Activated T-helper 1 cell treated with anti-CD3 and anti-CD28 coated beads, Interleukin-12 subunit alpha, Interleukin-12 subunit beta, Interleukin-2, Interleukin-4 antibody, amounts not matched to agents 30 ng/mL and 10 ng/mL and 1 ng/mL, durations not matched to agents 14 hours and 24 hours and 36 hours (primary cell): Measurements from ENCODE around the gene TMEM259. TPM values are rescaled to one million over a fixed set of nuclear protein-coding genes. Genes with fewer than 3 reads are reported as not detected.

Experiments used
- DNase-seq: peaks from one replicate; pipeline ENCODE4 v3.0.0; 2021; ENCODE audit warnings: low spot score
- H3K27ac Mint-ChIP-seq: one replicate; pipeline ENCODE4 v1.8.0; 2021; ENCODE audit warnings: mild to moderate bottlenecking, mixed read lengths
- H3K27me3 Mint-ChIP-seq: one replicate; pipeline ENCODE4 v1.8.0; 2022; ENCODE audit warnings: mild to moderate bottlenecking, moderate library complexity, mixed read lengths; ENCODE audit not compliant: insufficient read depth
- H3K36me3 Mint-ChIP-seq: one replicate; pipeline ENCODE4 v1.8.0; 2021; ENCODE audit warnings: low read depth, mixed read lengths
- H3K4me1 Mint-ChIP-seq: one replicate; pipeline ENCODE4 v1.8.0; 2021; ENCODE audit warnings: low read depth, mixed read lengths
- H3K4me3 Mint-ChIP-seq: one replicate; pipeline ENCODE4 v1.8.0; 2021; ENCODE audit warnings: mild to moderate bottlenecking, moderate library complexity, mixed read lengths
- H3K9me3 Mint-ChIP-seq: one replicate; pipeline ENCODE4 v1.8.0; 2021; ENCODE audit warnings: mixed read lengths
- intact Hi-C: fragments of 100-400 bp; cut with micrococcal nuclease; formaldehyde crosslinking; loops from one replicate; pipeline ENCODE4 v1.15.1; 2024
- total RNA-seq: library from RNA; stranded (reverse); gene quantifications from 2 replicates; pipeline ENCODE4 v1.2.3, GENCODE V29; 2022

The TMEM259 gene
- total RNA-seq, 1 donor from 2014 or later: 162 TPM

DNA sequence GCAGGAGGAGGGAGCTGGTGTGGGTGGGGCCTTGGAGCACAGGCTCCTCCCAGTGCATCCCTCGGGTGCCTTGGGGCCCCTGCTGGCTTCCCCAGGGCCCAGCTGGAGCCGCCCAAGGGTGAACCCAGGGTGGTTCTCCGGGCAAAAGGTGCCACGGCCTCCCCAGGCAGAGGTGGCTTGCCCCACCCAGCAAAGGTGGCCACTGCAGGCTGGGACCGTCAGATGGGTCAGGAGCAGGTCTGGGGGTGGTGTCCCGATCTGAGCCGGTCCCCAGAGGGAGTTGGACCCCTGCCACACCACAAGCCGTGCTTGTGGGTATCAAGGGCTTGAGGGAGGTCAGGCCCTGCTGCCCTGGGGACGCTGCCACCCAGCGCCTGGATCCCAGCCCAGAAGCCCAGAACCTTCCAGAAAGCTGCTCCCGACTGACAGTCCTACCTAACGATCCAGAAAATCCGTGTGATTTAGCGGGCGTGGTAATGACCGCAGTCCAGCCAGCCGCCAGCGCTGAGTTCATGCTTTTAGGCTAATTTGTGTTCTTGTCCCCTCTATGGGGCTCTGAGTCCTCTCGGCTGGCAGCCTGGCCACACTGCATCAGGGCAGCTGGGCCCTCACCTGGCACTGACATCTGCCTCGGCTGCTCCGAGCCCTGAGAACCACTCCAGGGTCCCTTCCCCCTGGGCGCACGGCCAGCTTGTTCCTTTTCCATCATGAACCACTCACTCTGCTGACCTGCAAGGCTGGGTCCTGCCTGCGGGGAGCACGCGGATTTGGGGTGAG lies 25.7 kb downstream of the TMEM259 start:
- Mint-ChIP-seq H3K36me3 (peaks cover 6% of the 10 kb centered on the region), H3K4me1 (peaks cover 5% of the 10 kb centered on the region), H3K27me3 (peaks cover 30% of the 10 kb centered on the region), H3K27ac (no peak overlapping the region), H3K9me3 (no peaks in the 10 kb centered on the region), H3K4me3 (no peak overlapping the region)
- intact Hi-C loops: no loop called here
- no peak for DNase-seq

DNA sequence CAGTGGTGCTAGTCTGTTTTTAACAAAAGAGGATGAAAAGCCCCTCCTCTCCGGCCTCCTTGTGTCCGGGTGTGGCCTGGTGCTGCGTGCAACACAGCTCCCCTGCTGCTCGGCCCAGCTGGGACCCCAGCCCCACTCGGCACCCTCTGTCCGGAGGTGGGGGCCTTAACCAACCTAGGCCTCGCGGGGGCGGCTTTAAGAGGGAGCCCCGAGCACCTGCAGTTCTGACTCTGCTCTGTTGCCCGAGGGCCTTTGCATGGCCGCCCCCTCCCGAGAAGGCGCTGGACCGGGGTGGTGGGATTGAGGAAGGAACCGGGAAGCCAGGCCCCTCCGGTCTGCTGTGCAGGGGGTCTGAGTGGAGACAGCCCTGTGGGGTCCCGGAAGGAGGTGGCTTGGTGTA lies 26.4 kb downstream of the TMEM259 start:
- no peak for DNase-seq
- H3K4me3 Mint-ChIP-seq: no peak overlapping the region
- no peak overlapping the region for H3K27ac Mint-ChIP-seq
- peaks cover 6% of the 10 kb centered on the region for H3K36me3 Mint-ChIP-seq
- H3K27me3 Mint-ChIP-seq: peaks cover 26% of the 10 kb centered on the region
- intact Hi-C loops: no loop called here
- H3K9me3 Mint-ChIP-seq: no peaks in the 10 kb centered on the region
- H3K4me1 Mint-ChIP-seq: peaks cover 5% of the 10 kb centered on the region

GRCh38 chr19:993831-994393 lies 27.0 kb downstream of the TMEM259 start:
- Mint-ChIP-seq H3K4me3 (no peak overlapping the region), H3K9me3 (no peaks in the 10 kb centered on the region), H3K36me3 (peaks cover 6% of the 10 kb centered on the region), H3K4me1 (no peaks in the 10 kb centered on the region), H3K27ac (no peak overlapping the region), H3K27me3 (peaks cover 20% of the 10 kb centered on the region)
- intact Hi-C loops: no loop called here
- DNase-seq: no peak

DNA sequence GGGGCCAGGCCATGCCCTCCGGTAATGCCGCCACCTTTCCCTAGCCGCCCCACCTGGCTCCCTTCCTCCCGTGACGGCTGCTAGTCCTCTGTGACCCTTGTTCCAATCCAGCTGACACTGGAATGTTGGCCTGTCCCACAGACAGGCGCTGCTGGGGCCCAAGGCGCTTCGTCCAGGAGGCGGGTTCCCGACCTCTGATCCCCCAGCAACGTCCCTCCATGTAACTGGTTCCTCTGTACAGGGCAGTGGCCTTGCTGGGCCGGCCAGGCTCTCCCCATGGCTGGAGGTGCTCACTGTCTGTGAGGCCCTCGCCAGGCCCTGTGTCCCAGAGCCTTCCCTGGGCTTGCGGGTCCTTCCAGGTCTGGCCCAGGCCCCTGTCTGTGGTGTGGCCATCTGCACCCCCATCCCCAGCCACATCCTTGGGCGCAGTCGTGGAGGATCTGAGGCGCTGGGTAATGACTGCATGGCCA lies 27.5 kb downstream of the TMEM259 start:
- no peak for DNase-seq
- intact Hi-C loops: no loop called here
- Mint-ChIP-seq H3K27ac (no peak overlapping the region), H3K27me3 (peaks cover 17% of the 10 kb centered on the region), H3K9me3 (no peaks in the 10 kb centered on the region), H3K36me3 (peaks cover 6% of the 10 kb centered on the region), H3K4me1 (no peaks in the 10 kb centered on the region), H3K4me3 (no peak overlapping the region)

DNA sequence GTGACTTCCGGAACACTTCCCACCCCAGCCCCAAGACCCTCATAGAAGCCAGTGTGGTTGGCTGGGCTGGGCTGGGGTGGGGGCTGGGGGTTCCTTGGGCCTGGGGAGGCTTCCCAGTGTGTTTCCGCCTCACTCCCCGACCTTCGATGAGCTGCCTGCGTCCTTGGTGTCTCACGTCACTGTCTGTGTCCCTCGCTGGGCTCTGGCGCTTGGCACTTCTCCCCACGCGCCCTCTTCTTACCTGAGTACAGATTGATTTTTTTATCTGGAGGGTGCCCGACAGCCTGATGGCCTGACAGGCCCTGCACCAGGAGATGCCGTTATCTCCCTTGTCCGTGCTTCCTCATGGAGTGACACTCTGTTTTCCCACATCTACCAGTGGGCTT lies 28.3 kb downstream of the TMEM259 start:
- no peak overlapping the region for H3K27ac Mint-ChIP-seq
- no peak for DNase-seq
- H3K4me3 Mint-ChIP-seq: no peak overlapping the region
- H3K27me3 Mint-ChIP-seq: peaks cover 13% of the 10 kb centered on the region
- intact Hi-C loops: no loop called here
- H3K36me3 Mint-ChIP-seq: peaks cover 9% of the 10 kb centered on the region
- H3K4me1 Mint-ChIP-seq: no peaks in the 10 kb centered on the region
- no peaks in the 10 kb centered on the region for H3K9me3 Mint-ChIP-seq

GRCh38 chr19:991932-992669 lies 28.8 kb downstream of the TMEM259 start:
- no peaks in the 10 kb centered on the region for H3K4me1 Mint-ChIP-seq
- H3K9me3 Mint-ChIP-seq: no peaks in the 10 kb centered on the region
- no peak for DNase-seq
- peaks cover 9% of the 10 kb centered on the region for H3K36me3 Mint-ChIP-seq
- no peak overlapping the region for H3K4me3 Mint-ChIP-seq
- intact Hi-C loops: loop anchor here (1.0 kb wide), 2 partner anchors 71 to 130 kb away; no protein-coding TSS in a partner anchor
- no peak overlapping the region for H3K27ac Mint-ChIP-seq
- H3K27me3 Mint-ChIP-seq: peaks cover 9% of the 10 kb centered on the region

DNA sequence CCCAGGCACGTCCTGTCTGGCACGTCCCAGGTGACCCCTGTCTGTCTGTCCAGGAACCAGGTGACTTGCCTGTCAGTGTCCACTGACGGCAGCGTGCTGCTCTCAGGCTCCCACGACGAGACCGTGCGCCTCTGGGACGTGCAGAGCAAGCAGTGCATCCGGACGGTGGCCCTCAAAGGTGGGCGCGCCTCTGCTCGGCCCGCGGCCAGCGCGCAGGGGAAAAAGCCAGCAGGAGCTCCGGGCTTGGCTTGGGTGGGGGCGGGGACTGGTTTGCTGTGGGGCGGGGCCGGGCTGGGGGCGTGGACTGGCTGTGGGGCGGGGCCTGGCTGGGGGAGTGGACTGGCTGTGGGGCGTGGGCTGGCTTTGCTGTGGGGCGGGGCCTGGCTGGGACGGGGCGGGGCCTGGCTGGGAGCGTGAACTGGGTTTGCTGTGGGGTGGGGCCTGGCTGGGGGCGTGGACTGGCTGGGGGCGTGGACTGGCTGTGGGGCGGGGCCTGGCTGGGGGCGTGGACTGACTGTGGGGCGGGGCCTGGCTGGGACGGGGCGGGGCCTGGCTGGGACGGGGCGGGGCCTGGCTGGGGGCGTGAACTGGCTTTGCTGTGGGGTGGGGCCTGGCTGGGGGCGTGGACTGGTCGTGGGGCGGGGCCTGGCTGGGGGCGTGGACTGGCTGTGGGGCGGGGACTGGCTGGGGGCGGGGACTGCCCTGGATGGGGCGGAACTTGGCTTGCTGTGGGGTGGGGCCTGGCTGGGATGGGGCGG lies 29.6 kb downstream of the TMEM259 start:
- no peaks in the 10 kb centered on the region for H3K9me3 Mint-ChIP-seq
- intact Hi-C loops: loop anchor here (1.0 kb wide), 2 partner anchors 72 to 129 kb away; no protein-coding TSS in a partner anchor

DNA sequence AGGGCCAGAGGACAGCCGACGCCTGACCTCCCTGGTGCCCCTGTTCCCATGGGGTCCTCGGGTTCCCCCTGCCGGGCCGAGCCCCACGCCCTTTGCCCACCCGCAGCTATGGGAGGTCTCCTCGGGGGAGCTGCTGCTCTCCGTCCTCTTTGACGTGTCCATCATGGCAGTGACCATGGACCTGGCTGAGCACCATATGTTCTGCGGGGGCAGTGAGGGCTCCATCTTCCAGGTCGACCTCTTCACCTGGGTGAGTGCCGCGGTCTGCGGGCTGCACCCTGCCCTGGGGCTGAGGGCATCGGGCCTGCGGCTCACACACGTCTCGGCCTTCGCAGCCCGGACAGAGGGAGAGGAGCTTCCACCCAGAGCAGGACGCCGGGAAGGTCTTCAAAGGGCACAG lies 30.2 kb downstream of the TMEM259 start:
- Mint-ChIP-seq H3K9me3 (no peaks in the 10 kb centered on the region), H3K4me3 (no peak overlapping the region), H3K27me3 (no peaks in the 10 kb centered on the region), H3K27ac (no peak overlapping the region), H3K36me3 (peaks cover 9% of the 10 kb centered on the region), H3K4me1 (no peaks in the 10 kb centered on the region)
- intact Hi-C loops: loop anchor here (1.0 kb wide), 2 partner anchors 73 to 128 kb away; no protein-coding TSS in a partner anchor
- no peak for DNase-seq

More for the DNA sequence above, 29.6 kb downstream of the TMEM259 start:
- Mint-ChIP-seq H3K36me3 (peaks cover 9% of the 10 kb centered on the region), H3K27me3 (peaks cover 1% of the 10 kb centered on the region), H3K4me3 (no peak overlapping the region), H3K4me1 (no peaks in the 10 kb centered on the region), H3K27ac (no peak overlapping the region)
- DNase-seq: peak; percentile 26

DNA sequence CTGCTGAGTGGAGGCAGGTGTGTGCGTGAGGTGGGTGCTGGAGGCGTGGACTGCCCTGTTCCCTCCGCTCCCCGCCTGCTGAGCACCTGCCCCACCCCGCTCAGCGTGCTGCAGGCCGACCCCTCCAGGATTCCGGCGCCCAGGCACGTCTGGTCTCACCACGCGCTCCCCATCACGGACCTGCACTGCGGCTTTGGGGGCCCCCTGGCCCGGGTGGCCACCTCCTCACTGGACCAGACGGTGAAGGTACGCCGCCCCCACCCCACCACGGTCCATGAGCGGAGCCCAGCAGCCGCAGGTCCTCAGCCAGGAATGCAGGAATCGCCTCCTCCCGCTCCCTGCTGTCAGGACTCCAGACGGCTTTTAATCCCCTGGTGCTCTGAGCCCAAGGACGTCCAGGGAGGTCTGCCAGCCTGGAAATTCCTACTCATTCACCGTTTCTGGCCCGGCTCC lies 30.8 kb downstream of the TMEM259 start:
- Mint-ChIP-seq H3K9me3 (no peaks in the 10 kb centered on the region), H3K4me1 (no peaks in the 10 kb centered on the region), H3K27me3 (no peaks in the 10 kb centered on the region), H3K36me3 (peaks cover 9% of the 10 kb centered on the region), H3K27ac (no peak overlapping the region), H3K4me3 (no peak overlapping the region)
- DNase-seq: no peak
- intact Hi-C loops: no loop called here

GRCh38 chr19:989381-990081 lies 31.4 kb downstream of the TMEM259 start:
- H3K36me3 Mint-ChIP-seq: peaks cover 9% of the 10 kb centered on the region
- no peaks in the 10 kb centered on the region for H3K4me1 Mint-ChIP-seq
- no peaks in the 10 kb centered on the region for H3K9me3 Mint-ChIP-seq
- no peak overlapping the region for H3K4me3 Mint-ChIP-seq
- H3K27ac Mint-ChIP-seq: no peak overlapping the region
- DNase-seq: no peak
- H3K27me3 Mint-ChIP-seq: no peaks in the 10 kb centered on the region
- intact Hi-C loops: no loop called here

GRCh38 chr19:988510-988909 lies 32.4 kb downstream of the TMEM259 start:
- Mint-ChIP-seq H3K4me3 (no peak overlapping the region), H3K9me3 (no peaks in the 10 kb centered on the region), H3K4me1 (no peaks in the 10 kb centered on the region), H3K27ac (no peak overlapping the region), H3K27me3 (no peaks in the 10 kb centered on the region), H3K36me3 (peaks cover 8% of the 10 kb centered on the region)
- no peak for DNase-seq
- intact Hi-C loops: no loop called here

DNA sequence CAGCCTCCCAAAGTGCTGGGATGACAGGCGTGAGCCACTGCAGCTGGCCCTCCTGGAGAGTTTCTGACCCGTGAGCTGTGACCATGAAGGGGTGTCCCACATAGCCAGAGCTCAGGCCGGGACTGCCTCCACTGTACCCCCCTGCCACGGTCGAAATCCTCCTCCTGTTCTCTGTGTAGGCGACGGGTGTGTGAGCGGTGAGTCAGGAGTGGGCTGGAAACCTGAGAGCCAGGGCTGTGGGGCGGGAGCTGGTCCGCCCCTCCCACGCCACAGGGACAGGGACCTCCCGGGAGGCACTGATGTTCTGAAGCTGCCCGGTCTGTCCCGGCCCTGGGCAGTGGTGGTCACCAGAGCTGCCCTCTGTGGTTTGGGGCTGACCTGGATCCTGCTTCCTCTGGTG lies 32.8 kb downstream of the TMEM259 start:
- Mint-ChIP-seq H3K4me3 (no peak overlapping the region), H3K27ac (no peak overlapping the region), H3K4me1 (no peaks in the 10 kb centered on the region), H3K27me3 (no peaks in the 10 kb centered on the region), H3K9me3 (no peaks in the 10 kb centered on the region), H3K36me3 (peaks cover 5% of the 10 kb centered on the region)
- DNase-seq: no peak
- intact Hi-C loops: no loop called here
